HEK293 (cell line): ENCODE data around the gene FOSB.
"Not testable (repeated sequence)": the region's sequence is repeated elsewhere in the genome, so short reads cannot be mapped to it uniquely, and the experiment has no call there.

Experiments used
- CTCF ChIA-PET: fragments of 350-600 bp; formaldehyde crosslinking; extraction: SDS; loops from one replicate; lab custom pipeline; 2021; ENCODE audit warnings: antibody characterized with exemption; lab: Yijun Ruan, JAX
- POLR2A ChIA-PET: fragments of 300-600 bp; formaldehyde crosslinking; extraction: SDS; loops from one replicate; lab custom pipeline; 2020; ENCODE audit warnings: antibody characterized with exemption, inconsistent platforms; lab: Yijun Ruan, JAX
- H3K27ac ChIP-seq: fragments of 200-500 bp; sonication (Bioruptor generic); 2 replicates; pipeline ENCODE4 v1.5.1; 2014; ENCODE audit warnings: low read depth, low read length, control low read depth, inconsistent platforms; ENCODE audit errors: extremely low read depth
- H3K36me3 ChIP-seq, 2 experiments: fragments of 200-500 bp in 1 of 2; sonication (Bioruptor generic) in 1 of 2; 1 replicate in 1 of 2; 2 replicates in 1 of 2; pipeline ENCODE4 v1.5.1; 2014 to 2017; ENCODE audit warnings: inconsistent platforms in 2 of 2, low read length in 2 of 2; ENCODE audit not compliant: control insufficient read depth in 2 of 2, insufficient read depth in 1 of 2
- H3K4me1 ChIP-seq: fragments of 200-500 bp; sonication (Bioruptor generic); 2 replicates; pipeline ENCODE4 v1.5.1; 2014; ENCODE audit warnings: mild to moderate bottlenecking, low read length, inconsistent platforms; ENCODE audit not compliant: control insufficient read depth, insufficient read depth
- H3K4me3 ChIP-seq: 2 replicates; pipeline ENCODE4 v1.5.1; 2011; ENCODE audit warnings: low read depth, mild to moderate bottlenecking, control low read depth, low read length, moderate library complexity
- H3K9me3 ChIP-seq: fragments of 200-500 bp; sonication (Bioruptor generic); 2 replicates; pipeline ENCODE4 v1.5.1; 2014; ENCODE audit warnings: low read depth, low read length, inconsistent platforms; ENCODE audit not compliant: control insufficient read depth, insufficient read depth
- KLF7 ChIP-seq: fragments of 450-650 bp; formaldehyde crosslinking; IDR thresholded peaks from 2 replicates; pipeline ENCODE4 v1.5.1; 2016; ENCODE audit warnings: missing biosample characterization, missing genetic modification characterization, borderline replicate concordance
- KLF8 ChIP-seq: fragments of 450-650 bp; formaldehyde crosslinking; IDR thresholded peaks from 2 replicates; pipeline ENCODE4 v1.5.1; 2016; ENCODE audit warnings: missing biosample characterization, missing genetic modification characterization
- KLF9 ChIP-seq: fragments of 450-650 bp; formaldehyde crosslinking; IDR thresholded peaks from 2 replicates; pipeline ENCODE4 v1.5.1; 2016; ENCODE audit warnings: missing biosample characterization, missing genetic modification characterization, low read depth
- ZNF10 ChIP-seq: fragments of 450-650 bp; formaldehyde crosslinking; IDR thresholded peaks from 2 replicates; pipeline ENCODE4 v1.5.1; 2017; ENCODE audit warnings: missing biosample characterization, missing genetic modification characterization
- ZNF658 ChIP-seq: fragments of 450-650 bp; formaldehyde crosslinking; IDR thresholded peaks from 2 replicates; pipeline ENCODE4; 2016; ENCODE audit warnings: missing biosample characterization, missing genetic modification characterization
- ZNF785 ChIP-seq: fragments of 450-650 bp; formaldehyde crosslinking; IDR thresholded peaks from 2 replicates; pipeline ENCODE4 v1.5.1; 2016; ENCODE audit warnings: missing biosample characterization, missing genetic modification characterization
- TF ChIP-seq, protein P1 (sequence below): fragments of 450-650 bp; formaldehyde crosslinking; IDR thresholded peaks from 2 replicates; pipeline ENCODE4 v1.5.1; 2017; ENCODE audit warnings: missing biosample characterization, missing genetic modification characterization
- TF ChIP-seq, protein P2 (sequence below): fragments of 450-650 bp; formaldehyde crosslinking; IDR thresholded peaks from 2 replicates; pipeline ENCODE4 v1.5.1; 2016; ENCODE audit warnings: missing biosample characterization, missing genetic modification characterization
- TF ChIP-seq, protein P3 (sequence below): fragments of 450-650 bp; formaldehyde crosslinking; IDR thresholded peaks from 2 replicates; pipeline ENCODE4 v1.5.1; 2016; ENCODE audit warnings: missing biosample characterization, missing genetic modification characterization
- TF ChIP-seq, protein P4 (sequence below): fragments of 450-650 bp; formaldehyde crosslinking; IDR thresholded peaks from 2 replicates; pipeline ENCODE4 v1.5.1; 2016; ENCODE audit warnings: missing biosample characterization, missing genetic modification characterization
- TF ChIP-seq, protein P5 (sequence below): fragments of 450-650 bp; formaldehyde crosslinking; IDR thresholded peaks from 2 replicates; pipeline ENCODE4 v1.5.1; 2016; ENCODE audit warnings: missing biosample characterization, missing genetic modification characterization

Gene FOSB

DNA sequence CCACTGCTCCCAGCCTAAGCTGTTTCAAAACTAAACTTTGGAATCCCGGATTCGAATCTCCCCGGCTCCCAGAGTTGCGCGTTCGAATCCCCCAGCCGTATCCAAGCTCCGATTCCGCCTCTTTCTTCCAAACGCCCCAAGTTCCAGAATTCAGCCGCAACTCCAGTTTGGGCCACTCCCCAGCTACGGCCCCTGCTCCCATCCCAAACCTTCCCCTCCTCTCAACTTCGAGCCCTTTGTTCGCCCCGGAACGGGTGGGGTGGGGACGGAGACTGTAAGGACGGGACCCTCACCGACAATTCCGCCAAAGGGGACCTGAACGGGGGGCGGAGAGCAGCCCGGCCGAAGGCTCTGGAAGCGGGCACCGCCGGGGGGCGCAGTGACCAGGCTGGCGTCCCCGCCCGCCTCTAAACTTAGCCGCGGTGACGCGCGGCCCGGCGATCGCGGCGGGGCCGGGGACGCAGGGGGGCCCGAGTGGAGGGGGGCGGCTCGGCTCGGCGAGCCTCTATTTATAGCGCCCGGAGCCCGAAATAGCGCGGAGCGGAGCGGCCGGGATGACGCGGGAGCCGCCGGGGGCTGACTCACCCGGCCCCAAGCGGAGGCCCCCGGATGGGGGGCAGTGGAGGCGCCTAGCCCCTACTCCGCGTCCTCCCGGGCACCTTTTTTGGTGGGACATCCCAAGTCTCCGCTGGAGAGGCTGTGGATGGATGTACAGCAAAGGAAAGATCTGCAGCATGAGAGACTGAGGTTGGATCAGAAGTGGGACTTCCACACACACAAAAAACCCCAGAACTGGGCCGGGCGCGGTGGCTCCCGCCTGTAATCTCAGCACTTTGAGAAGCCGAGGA, 39.2 kb upstream of the FOSB start (continued):
- TF ChIP-seq, protein P1, sequence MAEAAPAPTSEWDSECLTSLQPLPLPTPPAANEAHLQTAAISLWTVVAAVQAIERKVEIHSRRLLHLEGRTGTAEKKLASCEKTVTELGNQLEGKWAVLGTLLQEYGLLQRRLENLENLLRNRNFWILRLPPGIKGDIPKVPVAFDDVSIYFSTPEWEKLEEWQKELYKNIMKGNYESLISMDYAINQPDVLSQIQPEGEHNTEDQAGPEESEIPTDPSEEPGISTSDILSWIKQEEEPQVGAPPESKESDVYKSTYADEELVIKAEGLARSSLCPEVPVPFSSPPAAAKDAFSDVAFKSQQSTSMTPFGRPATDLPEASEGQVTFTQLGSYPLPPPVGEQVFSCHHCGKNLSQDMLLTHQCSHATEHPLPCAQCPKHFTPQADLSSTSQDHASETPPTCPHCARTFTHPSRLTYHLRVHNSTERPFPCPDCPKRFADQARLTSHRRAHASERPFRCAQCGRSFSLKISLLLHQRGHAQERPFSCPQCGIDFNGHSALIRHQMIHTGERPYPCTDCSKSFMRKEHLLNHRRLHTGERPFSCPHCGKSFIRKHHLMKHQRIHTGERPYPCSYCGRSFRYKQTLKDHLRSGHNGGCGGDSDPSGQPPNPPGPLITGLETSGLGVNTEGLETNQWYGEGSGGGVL (tag by site-specific recombination): peak; percentile 32; the same call in 1 of the 2 replicates
- no peak for TF ChIP-seq ZNF658
- TF ChIP-seq, protein P2, sequence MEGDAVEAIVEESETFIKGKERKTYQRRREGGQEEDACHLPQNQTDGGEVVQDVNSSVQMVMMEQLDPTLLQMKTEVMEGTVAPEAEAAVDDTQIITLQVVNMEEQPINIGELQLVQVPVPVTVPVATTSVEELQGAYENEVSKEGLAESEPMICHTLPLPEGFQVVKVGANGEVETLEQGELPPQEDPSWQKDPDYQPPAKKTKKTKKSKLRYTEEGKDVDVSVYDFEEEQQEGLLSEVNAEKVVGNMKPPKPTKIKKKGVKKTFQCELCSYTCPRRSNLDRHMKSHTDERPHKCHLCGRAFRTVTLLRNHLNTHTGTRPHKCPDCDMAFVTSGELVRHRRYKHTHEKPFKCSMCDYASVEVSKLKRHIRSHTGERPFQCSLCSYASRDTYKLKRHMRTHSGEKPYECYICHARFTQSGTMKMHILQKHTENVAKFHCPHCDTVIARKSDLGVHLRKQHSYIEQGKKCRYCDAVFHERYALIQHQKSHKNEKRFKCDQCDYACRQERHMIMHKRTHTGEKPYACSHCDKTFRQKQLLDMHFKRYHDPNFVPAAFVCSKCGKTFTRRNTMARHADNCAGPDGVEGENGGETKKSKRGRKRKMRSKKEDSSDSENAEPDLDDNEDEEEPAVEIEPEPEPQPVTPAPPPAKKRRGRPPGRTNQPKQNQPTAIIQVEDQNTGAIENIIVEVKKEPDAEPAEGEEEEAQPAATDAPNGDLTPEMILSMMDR (tag by site-specific recombination): peak; percentile 64
- TF ChIP-seq, protein P3, sequence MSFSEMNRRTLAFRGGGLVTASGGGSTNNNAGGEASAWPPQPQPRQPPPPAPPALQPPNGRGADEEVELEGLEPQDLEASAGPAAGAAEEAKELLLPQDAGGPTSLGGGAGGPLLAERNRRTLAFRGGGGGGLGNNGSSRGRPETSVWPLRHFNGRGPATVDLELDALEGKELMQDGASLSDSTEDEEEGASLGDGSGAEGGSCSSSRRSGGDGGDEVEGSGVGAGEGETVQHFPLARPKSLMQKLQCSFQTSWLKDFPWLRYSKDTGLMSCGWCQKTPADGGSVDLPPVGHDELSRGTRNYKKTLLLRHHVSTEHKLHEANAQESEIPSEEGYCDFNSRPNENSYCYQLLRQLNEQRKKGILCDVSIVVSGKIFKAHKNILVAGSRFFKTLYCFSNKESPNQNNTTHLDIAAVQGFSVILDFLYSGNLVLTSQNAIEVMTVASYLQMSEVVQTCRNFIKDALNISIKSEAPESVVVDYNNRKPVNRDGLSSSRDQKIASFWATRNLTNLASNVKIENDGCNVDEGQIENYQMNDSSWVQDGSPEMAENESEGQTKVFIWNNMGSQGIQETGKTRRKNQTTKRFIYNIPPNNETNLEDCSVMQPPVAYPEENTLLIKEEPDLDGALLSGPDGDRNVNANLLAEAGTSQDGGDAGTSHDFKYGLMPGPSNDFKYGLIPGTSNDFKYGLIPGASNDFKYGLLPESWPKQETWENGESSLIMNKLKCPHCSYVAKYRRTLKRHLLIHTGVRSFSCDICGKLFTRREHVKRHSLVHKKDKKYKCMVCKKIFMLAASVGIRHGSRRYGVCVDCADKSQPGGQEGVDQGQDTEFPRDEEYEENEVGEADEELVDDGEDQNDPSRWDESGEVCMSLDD (tag by site-specific recombination): peak; percentile 66; the same call in 1 of the 2 replicates
- TF ChIP-seq, protein P4, sequence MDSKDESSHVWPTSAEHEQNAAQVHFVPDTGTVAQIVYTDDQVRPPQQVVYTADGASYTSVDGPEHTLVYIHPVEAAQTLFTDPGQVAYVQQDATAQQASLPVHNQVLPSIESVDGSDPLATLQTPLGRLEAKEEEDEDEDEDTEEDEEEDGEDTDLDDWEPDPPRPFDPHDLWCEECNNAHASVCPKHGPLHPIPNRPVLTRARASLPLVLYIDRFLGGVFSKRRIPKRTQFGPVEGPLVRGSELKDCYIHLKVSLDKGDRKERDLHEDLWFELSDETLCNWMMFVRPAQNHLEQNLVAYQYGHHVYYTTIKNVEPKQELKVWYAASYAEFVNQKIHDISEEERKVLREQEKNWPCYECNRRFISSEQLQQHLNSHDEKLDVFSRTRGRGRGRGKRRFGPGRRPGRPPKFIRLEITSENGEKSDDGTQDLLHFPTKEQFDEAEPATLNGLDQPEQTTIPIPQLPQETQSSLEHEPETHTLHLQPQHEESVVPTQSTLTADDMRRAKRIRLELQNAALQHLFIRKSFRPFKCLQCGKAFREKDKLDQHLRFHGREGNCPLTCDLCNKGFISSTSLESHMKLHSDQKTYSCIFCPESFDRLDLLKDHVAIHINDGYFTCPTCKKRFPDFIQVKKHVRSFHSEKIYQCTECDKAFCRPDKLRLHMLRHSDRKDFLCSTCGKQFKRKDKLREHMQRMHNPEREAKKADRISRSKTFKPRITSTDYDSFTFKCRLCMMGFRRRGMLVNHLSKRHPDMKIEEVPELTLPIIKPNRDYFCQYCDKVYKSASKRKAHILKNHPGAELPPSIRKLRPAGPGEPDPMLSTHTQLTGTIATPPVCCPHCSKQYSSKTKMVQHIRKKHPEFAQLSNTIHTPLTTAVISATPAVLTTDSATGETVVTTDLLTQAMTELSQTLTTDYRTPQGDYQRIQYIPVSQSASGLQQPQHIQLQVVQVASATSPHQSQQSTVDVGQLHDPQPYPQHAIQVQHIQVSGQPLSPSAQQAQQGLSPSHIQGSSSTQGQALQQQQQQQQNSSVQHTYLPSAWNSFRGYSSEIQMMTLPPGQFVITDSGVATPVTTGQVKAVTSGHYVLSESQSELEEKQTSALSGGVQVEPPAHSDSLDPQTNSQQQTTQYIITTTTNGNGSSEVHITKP (tag by site-specific recombination): peak; percentile 77; the same call in 1 of the 2 replicates
- 0 out of 2 replicates have a peak, but pooled peaks have one; percentile 13 for TF ChIP-seq KLF9 (tag by site-specific recombination)
- no peak for TF ChIP-seq ZNF10 (tag by site-specific recombination)
- TF ChIP-seq, protein P5, sequence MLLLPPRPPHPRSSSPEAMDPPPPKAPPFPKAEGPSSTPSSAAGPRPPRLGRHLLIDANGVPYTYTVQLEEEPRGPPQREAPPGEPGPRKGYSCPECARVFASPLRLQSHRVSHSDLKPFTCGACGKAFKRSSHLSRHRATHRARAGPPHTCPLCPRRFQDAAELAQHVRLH (tag by site-specific recombination): peak; percentile 79
- 0 out of 2 replicates have a peak, but pooled peaks have one; percentile 15 for TF ChIP-seq KLF7 (tag by site-specific recombination)
- peak; percentile 26; the same call in 1 of the 2 replicates for TF ChIP-seq KLF8 (tag by site-specific recombination)
- 0 out of 2 replicates have a peak, but pooled peaks have one; percentile 35 for TF ChIP-seq ZNF785 (tag by site-specific recombination)

DNA sequence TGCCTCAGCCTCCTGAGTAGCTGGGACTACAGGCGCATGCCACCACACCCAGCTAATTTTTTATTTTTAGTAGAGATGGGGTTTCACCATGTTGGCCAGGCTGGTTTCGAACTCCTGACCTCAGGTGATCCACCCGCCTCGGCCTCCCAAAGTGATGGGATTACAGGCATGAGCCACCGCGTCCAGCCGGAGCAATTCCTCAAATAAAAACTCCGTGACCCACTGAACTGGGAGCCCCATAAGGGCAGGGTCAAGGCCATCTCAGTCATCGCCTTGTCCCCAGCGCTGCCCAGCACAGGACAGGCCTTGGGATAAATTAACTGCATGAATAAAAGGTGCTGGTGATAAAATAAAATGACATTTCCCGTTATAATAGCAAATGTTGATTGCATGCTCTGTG, 37.9 kb upstream of the FOSB start:
- not testable (repeated sequence) for H3K36me3 ChIP-seq

More for the DNA sequence above, 37.9 kb upstream of the FOSB start:
- H3K27ac ChIP-seq, POLR2A ChIA-PET, H3K4me3 ChIP-seq, H3K9me3 ChIP-seq, H3K4me1 ChIP-seq: not testable (repeated sequence)
- CTCF ChIA-PET: interaction anchor here (1.7 to 3.1 kb wide), 4 partner anchors 10 to 51 kb away, joined by 8 to 48 read pairs (median 22); no protein-coding TSS in a partner anchor
